HepG2 (cell line): Measurements from ENCODE around the gene MYRIP. TPM values are rescaled to one million over a fixed set of nuclear protein-coding genes. Genes with fewer than 3 reads are reported as not detected.

ENCODE experiments used
- CERS6 ChIP-seq: sonication (generic); formaldehyde crosslinking; IDR thresholded peaks from 2 replicates; pipeline ENCODE4 v1.5.0; 2020; ENCODE audit warnings: missing genetic modification reagents
- FOXO1 ChIP-seq: sonication (generic); formaldehyde crosslinking; IDR thresholded peaks from 2 replicates; pipeline ENCODE4 v1.4.0; 2020; ENCODE audit warnings: missing genetic modification reagents
- HMGXB3 ChIP-seq: sonication (generic); formaldehyde crosslinking; IDR thresholded peaks from 2 replicates; pipeline ENCODE4 v1.4.0; 2020; ENCODE audit warnings: missing genetic modification reagents, borderline replicate concordance
- PRDM15 ChIP-seq: sonication (generic); formaldehyde crosslinking; IDR thresholded peaks from 2 replicates; pipeline ENCODE4 v1.4.0; 2020; ENCODE audit warnings: missing genetic modification reagents
- ZBTB38 ChIP-seq: sonication (generic); formaldehyde crosslinking; IDR thresholded peaks from 2 replicates; pipeline ENCODE4 v1.5.1; 2020; ENCODE audit warnings: mild to moderate bottlenecking, missing genetic modification reagents
- ZNF550 ChIP-seq: sonication (generic); formaldehyde crosslinking; IDR thresholded peaks from 2 replicates; pipeline ENCODE4 v1.4.0; 2020; ENCODE audit warnings: mild to moderate bottlenecking, missing genetic modification reagents, borderline replicate concordance
- ZNF616 ChIP-seq: sonication (generic); formaldehyde crosslinking; IDR thresholded peaks from 2 replicates; pipeline ENCODE4 v1.5.0; 2020; ENCODE audit warnings: low read depth, mild to moderate bottlenecking, missing genetic modification reagents
- polyA plus RNA-seq, 8 experiments: library from polyadenylated mRNA; depleted of rRNA in 3 of 8; stranded (reverse) in 7 of 8; unstranded in 1 of 8; fragments of >200 nt; fragmentation: Illumina TruSeq in 4 of 8; extraction: Trizol in 4 of 8; gene quantifications; 2 replicates each; pipeline versions ENCODE4 v1.2.1 to v1.2.3, GENCODE V29; 2011 to 2016; ENCODE audit warnings: low read depth in 4 of 8, missing spikeins in 1 of 8, mixed read lengths in 1 of 8; ENCODE audit not compliant: insufficient read depth in 1 of 8
- total RNA-seq, 5 experiments: library from RNA; depleted of rRNA; stranded (reverse); fragments of >200 nt; fragmentation: Illumina TruSeq; extraction: Trizol; gene quantifications; 2 replicates each; pipeline ENCODE4 v1.2.3, GENCODE V29; 2016; ENCODE audit warnings: low read depth in 1 of 5
- TF ChIP-seq, protein P1 (sequence below): IDR thresholded peaks from 2 replicates; pipeline ENCODE4 v1.6.1; 2016; ENCODE audit warnings: mild to moderate bottlenecking, missing biosample characterization, missing genetic modification reagents
- TF ChIP-seq, protein P2 (sequence below): sonication (generic); formaldehyde crosslinking; conservative IDR thresholded peaks from 2 replicates; pipeline ENCODE4 v1.4.0; 2020; ENCODE audit warnings: mild to moderate bottlenecking, missing genetic modification reagents, moderate library complexity

MYRIP gene
- total and polyA plus RNA-seq, 2 of the 13 experiments (the other 11 are each of a cell fraction or from before 2014, with no cell fraction given) = 0.64 to 0.84 TPM

DNA sequence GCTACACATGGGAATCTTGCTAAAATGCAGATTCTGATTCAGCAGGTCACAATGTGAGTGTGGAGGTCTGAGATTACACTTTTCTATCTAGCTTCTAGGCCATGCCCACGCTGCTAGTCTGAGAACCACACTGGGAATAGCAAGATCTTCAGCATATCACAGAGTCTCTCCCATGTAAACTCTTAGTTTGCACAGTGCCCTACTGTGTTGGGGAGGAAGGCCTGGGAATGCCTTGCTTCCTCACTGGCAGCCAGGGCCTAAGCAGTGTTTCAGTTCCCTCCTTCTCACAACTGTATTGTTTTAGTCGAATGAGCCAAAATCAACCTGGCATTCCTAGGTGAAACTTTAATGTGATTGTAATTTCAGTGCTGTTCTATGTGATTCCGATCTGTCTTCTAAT lies 320.1 kb downstream of the MYRIP start (continued):
- TF ChIP-seq FOXO1 (CRISPR knock-in tag) (no peak), ZNF616 (CRISPR knock-in tag) (no peak), ZNF550 (CRISPR knock-in tag) (no peak), CERS6 (CRISPR knock-in tag) (no peak), ZBTB38 (no peak), HMGXB3 (no peak), PRDM15 (CRISPR knock-in tag) (no peak)
- TF ChIP-seq, protein P1, sequence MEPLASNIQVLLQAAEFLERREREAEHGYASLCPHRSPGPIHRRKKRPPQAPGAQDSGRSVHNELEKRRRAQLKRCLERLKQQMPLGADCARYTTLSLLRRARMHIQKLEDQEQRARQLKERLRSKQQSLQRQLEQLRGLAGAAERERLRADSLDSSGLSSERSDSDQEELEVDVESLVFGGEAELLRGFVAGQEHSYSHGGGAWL = no peak
- TF ChIP-seq, protein P2, sequence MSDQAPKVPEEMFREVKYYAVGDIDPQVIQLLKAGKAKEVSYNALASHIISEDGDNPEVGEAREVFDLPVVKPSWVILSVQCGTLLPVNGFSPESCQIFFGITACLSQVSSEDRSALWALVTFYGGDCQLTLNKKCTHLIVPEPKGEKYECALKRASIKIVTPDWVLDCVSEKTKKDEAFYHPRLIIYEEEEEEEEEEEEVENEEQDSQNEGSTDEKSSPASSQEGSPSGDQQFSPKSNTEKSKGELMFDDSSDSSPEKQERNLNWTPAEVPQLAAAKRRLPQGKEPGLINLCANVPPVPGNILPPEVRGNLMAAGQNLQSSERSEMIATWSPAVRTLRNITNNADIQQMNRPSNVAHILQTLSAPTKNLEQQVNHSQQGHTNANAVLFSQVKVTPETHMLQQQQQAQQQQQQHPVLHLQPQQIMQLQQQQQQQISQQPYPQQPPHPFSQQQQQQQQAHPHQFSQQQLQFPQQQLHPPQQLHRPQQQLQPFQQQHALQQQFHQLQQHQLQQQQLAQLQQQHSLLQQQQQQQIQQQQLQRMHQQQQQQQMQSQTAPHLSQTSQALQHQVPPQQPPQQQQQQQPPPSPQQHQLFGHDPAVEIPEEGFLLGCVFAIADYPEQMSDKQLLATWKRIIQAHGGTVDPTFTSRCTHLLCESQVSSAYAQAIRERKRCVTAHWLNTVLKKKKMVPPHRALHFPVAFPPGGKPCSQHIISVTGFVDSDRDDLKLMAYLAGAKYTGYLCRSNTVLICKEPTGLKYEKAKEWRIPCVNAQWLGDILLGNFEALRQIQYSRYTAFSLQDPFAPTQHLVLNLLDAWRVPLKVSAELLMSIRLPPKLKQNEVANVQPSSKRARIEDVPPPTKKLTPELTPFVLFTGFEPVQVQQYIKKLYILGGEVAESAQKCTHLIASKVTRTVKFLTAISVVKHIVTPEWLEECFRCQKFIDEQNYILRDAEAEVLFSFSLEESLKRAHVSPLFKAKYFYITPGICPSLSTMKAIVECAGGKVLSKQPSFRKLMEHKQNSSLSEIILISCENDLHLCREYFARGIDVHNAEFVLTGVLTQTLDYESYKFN (CRISPR knock-in tag) = no peak
